GM19397 (cell line): ENCODE measurements around the gene LRMDA.

Experiments
- ATAC-seq: cut with Tn5 transposase; IDR thresholded peaks from one replicate; pipeline ENCODE4 v1.9.1; 2021; ENCODE audit warnings: mild to moderate bottlenecking, moderate library complexity; ENCODE audit not compliant: unreplicated experiment

The LRMDA gene

GRCh38 chr10:76432016-76433012 is 1000.9 kb downstream of the LRMDA start:
- no peak for ATAC-seq

- no peak for ATAC-seq
Observed at GRCh38 chr10:76433161-76434005, 1002.0 kb downstream of the LRMDA start.

- ATAC-seq = no peak
Observed at GRCh38 chr10:76435157-76435556, 1003.7 kb downstream of the LRMDA start.

GRCh38 chr10:76436401-76436811 is 1005.0 kb downstream of the LRMDA start:
- no peak for ATAC-seq

- ATAC-seq = no peak
Observed at GRCh38 chr10:76436981-76437380, 1005.6 kb downstream of the LRMDA start.

GRCh38 chr10:76440426-76440825 is 1009.0 kb downstream of the LRMDA start:
- ATAC-seq = no peak

GRCh38 chr10:76442113-76442512 is 1010.7 kb downstream of the LRMDA start:
- ATAC-seq = no peak

- no peak for ATAC-seq
Observed at GRCh38 chr10:76444034-76444800, 1012.8 kb downstream of the LRMDA start.

GRCh38 chr10:76447578-76447977 is 1016.2 kb downstream of the LRMDA start:
- no peak for ATAC-seq

- ATAC-seq = no peak
Observed at GRCh38 chr10:76451911-76452310, 1020.5 kb downstream of the LRMDA start.

GRCh38 chr10:76453332-76453731 is 1021.9 kb downstream of the LRMDA start:
- no peak for ATAC-seq

- ATAC-seq = no peak
Observed at GRCh38 chr10:76453997-76454396, 1022.6 kb downstream of the LRMDA start.

GRCh38 chr10:76454506-76455140 is 1023.2 kb downstream of the LRMDA start:
- no peak for ATAC-seq

- ATAC-seq = no peak
Observed at GRCh38 chr10:76456197-76456596, 1024.8 kb downstream of the LRMDA start.

- no peak for ATAC-seq
Observed at GRCh38 chr10:76459016-76459730, 1027.7 kb downstream of the LRMDA start.

GRCh38 chr10:76461024-76461423 is 1029.6 kb downstream of the LRMDA start:
- ATAC-seq = no peak

- no peak for ATAC-seq
Observed at GRCh38 chr10:76463111-76463510, 1031.7 kb downstream of the LRMDA start.

- ATAC-seq = no peak
Observed at GRCh38 chr10:76466836-76467503, 1035.5 kb downstream of the LRMDA start.

- ATAC-seq = no peak
Observed at GRCh38 chr10:76469675-76470074, 1038.3 kb downstream of the LRMDA start.
